ENCODE measurements around the gene USH2A. TPM values are rescaled to one million over a fixed set of nuclear protein-coding genes. Genes with fewer than 3 reads are reported as not detected.
A peak's percentile ranks its signal among the peaks of the same experiment; 100 is the strongest.

The USH2A gene
- total RNA-seq, 4 donors from 2014 or later = under 0.01 to 1.9 (median under 0.01) TPM

GRCh38 chr1:216222288-216222687 is 201.0 kb downstream of the USH2A start:
- no peak overlapping the region for H3K4me3 ChIP-seq
- no peak for DNase-seq (ENCODE audit: extremely low spot score)
- no peaks in the 10 kb centered on the region for H3K9me3 ChIP-seq
- no peak overlapping the region for H3K27ac ChIP-seq (replicated peaks in 1 of 4)
- no peaks in the 10 kb centered on the region for H3K36me3 ChIP-seq
- intact Hi-C loops (cut with DNase I) = loop anchor here (10.0 kb wide), 1 partner anchor 227 kb away; no protein-coding TSS in a partner anchor
- whole genome bisulfite sequencing = 98% methylated on average over 2 of the region's 2 CpGs
- peaks cover 0 to 13% (median 7%) of the 10 kb centered on the region in 4 donors for H3K4me1 ChIP-seq
- TF ChIP-seq CTCF (IDR thresholded peaks at IDR 0.05) (no peak), EP300 (IDR thresholded peaks at IDR 0.05) (no peak), POLR2A (IDR thresholded peaks at IDR 0.05; ENCODE audit: low read depth) (no peak), POLR2AphosphoS5 (IDR thresholded peaks at IDR 0.05) (no peak)
- H3K27me3 ChIP-seq = no peaks in the 10 kb centered on the region

GRCh38 chr1:216221260-216221700 is 202.0 kb downstream of the USH2A start:
- H3K4me1 ChIP-seq = peaks cover 0 to 13% (median 7%) of the 10 kb centered on the region in 4 donors
- no peaks in the 10 kb centered on the region for H3K27me3 ChIP-seq
- intact Hi-C loops (cut with DNase I) = loop anchor here (10.0 kb wide), 1 partner anchor 226 kb away; no protein-coding TSS in a partner anchor
- no peaks in the 10 kb centered on the region for H3K36me3 ChIP-seq
- DNase-seq (ENCODE audit: extremely low spot score) = no peak
- peak overlapping the region; percentile 49 to 65 (median 52) for H3K4me3 ChIP-seq
- peak overlapping the region; percentile 46 to 57 (median 48) for H3K27ac ChIP-seq (replicated peaks in 1 of 4)
- WGBS = 3% methylated on average over 6 of the region's 6 CpGs
- no peak for TF ChIP-seq EP300 (IDR thresholded peaks at IDR 0.05)
- TF ChIP-seq CTCF (IDR thresholded peaks at IDR 0.05) = peak; percentile 59 to 72 (median 66)
- H3K9me3 ChIP-seq = no peaks in the 10 kb centered on the region

GRCh38 chr1:216216305-216216704 is 206.9 kb downstream of the USH2A start:
- H3K27ac ChIP-seq (replicated peaks in 1 of 4) = no peak overlapping the region
- WGBS = 92% methylated on average over 3 of the region's 3 CpGs
- H3K36me3 ChIP-seq = no peaks in the 10 kb centered on the region
- TF ChIP-seq CTCF (IDR thresholded peaks at IDR 0.05) (no peak), POLR2AphosphoS5 (IDR thresholded peaks at IDR 0.05) (no peak)
- H3K27me3 ChIP-seq = no peaks in the 10 kb centered on the region
- no peak for DNase-seq (ENCODE audit: extremely low spot score)
- no peak overlapping the region for H3K4me3 ChIP-seq
- H3K9me3 ChIP-seq = no peaks in the 10 kb centered on the region
- no peaks in the 10 kb centered on the region for H3K4me1 ChIP-seq
- intact Hi-C loops (cut with DNase I) = no loop called here

- intact Hi-C loops (cut with DNase I) = no loop called here
Measured at GRCh38 chr1:216215169-216215568, 208.1 kb downstream of the USH2A start.

More at GRCh38 chr1:216215169-216215568, 208.1 kb downstream of the USH2A start:
- no peaks in the 10 kb centered on the region for H3K27me3 ChIP-seq
- no peaks in the 10 kb centered on the region for H3K9me3 ChIP-seq
- DNase-seq (ENCODE audit: extremely low spot score) = no peak
- no peaks in the 10 kb centered on the region for H3K4me1 ChIP-seq
- no peak overlapping the region for H3K4me3 ChIP-seq
- no peak overlapping the region for H3K27ac ChIP-seq (replicated peaks in 1 of 4)
- no peaks in the 10 kb centered on the region for H3K36me3 ChIP-seq
- TF ChIP-seq POLR2A (IDR thresholded peaks at IDR 0.05; ENCODE audit: low read depth) = no peak
- TF ChIP-seq EP300 (IDR thresholded peaks at IDR 0.05) = no peak
- no peak for TF ChIP-seq CTCF (IDR thresholded peaks at IDR 0.05)
- no peak for TF ChIP-seq POLR2AphosphoS5 (IDR thresholded peaks at IDR 0.05)
